DND-41 (cell line): ENCODE results near the gene PRMT2.

ENCODE experiments used
- EZH2 ChIP-seq: IDR thresholded peaks from 3 replicates; pipeline ENCODE4 v1.6.1; 2012; ENCODE audit warnings: borderline replicate concordance, low read depth, mild to moderate bottlenecking, moderate library complexity, low read length, inconsistent platforms; ENCODE audit not compliant: severe bottlenecking
- TF ChIP-seq, protein P1 (sequence below): IDR thresholded peaks from 2 replicates; pipeline ENCODE4 v1.5.1; 2012; ENCODE audit warnings: borderline replicate concordance, low read length, moderate library complexity, mild to moderate bottlenecking; ENCODE audit not compliant: poor library complexity, severe bottlenecking; ENCODE audit errors: extremely low read depth

DNA sequence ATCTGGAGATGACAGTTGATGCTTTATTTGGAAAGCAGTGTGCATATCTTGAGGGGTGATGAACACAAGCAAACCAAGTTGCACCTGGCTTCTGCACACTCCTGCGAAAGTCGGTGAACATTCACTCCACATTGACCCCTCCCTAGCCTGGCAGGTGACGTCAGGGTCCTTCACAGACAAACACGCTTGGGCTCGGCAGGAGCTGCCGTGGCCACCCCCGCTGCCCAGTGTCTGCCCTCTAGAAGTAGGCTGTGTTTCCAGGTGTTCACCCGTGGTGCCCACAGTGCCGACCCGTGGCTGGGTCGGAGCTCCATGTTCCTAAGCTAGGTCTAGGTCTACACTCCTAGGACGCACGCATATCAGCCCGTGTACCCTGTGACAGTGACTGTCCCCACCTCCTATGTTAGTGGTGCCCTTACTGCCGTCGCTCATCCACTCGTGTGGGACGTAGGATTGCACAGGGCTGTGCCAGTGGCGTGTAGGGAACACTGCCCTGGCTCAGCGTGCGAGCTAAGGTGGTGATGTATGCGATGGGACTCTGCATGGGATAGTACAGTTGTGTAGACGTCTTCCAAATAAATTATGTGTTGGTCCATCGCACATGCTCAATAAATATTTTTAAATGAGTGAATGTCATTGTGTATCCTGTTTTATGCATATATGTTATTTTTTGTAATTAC lies 29.0 kb downstream of the PRMT2 start:
- TF ChIP-seq, protein P1, sequence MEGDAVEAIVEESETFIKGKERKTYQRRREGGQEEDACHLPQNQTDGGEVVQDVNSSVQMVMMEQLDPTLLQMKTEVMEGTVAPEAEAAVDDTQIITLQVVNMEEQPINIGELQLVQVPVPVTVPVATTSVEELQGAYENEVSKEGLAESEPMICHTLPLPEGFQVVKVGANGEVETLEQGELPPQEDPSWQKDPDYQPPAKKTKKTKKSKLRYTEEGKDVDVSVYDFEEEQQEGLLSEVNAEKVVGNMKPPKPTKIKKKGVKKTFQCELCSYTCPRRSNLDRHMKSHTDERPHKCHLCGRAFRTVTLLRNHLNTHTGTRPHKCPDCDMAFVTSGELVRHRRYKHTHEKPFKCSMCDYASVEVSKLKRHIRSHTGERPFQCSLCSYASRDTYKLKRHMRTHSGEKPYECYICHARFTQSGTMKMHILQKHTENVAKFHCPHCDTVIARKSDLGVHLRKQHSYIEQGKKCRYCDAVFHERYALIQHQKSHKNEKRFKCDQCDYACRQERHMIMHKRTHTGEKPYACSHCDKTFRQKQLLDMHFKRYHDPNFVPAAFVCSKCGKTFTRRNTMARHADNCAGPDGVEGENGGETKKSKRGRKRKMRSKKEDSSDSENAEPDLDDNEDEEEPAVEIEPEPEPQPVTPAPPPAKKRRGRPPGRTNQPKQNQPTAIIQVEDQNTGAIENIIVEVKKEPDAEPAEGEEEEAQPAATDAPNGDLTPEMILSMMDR, result no peak
- TF ChIP-seq EZH2, result no peak
